ENCODE data around the gene LAP3. TPM values are rescaled to one million over a fixed set of nuclear protein-coding genes. Genes with fewer than 3 reads are reported as not detected.

LAP3 gene
- total RNA-seq, 1 donor from 2014 or later, result 97.5 TPM

DNA sequence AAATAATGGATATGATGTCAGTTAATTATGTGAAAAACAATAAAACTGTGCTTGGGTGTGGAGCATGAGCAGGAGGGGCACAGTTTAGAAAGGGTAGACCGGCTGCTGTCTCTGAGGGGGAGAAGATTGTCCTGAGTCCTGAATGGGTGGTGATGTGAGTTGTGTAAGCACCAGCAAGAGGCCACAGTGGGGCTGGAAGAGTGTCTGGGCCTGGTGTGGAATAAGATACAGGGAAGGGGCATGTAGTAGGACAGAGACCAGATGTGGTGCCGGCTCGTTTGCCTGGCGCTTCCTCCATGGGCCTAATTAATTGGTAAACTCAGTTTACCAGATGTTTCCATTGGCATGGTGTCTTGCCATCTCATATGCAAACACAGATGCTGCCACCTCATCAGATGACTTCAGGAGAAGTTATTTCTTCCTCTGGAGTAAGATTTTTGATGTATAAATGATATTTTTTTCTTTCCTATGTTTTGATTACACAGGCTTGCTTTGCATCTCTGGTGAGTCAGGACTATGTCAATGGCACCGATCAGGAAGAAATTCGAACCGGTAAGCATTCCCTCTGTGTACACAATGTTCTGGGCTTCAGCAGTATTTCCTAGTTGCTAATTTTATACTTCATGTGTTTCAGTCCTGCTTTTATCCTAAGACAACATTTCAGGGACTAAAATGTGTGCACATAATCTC lies 42.6 kb downstream of the LAP3 start:
- DNase-seq, result no peak

DNA sequence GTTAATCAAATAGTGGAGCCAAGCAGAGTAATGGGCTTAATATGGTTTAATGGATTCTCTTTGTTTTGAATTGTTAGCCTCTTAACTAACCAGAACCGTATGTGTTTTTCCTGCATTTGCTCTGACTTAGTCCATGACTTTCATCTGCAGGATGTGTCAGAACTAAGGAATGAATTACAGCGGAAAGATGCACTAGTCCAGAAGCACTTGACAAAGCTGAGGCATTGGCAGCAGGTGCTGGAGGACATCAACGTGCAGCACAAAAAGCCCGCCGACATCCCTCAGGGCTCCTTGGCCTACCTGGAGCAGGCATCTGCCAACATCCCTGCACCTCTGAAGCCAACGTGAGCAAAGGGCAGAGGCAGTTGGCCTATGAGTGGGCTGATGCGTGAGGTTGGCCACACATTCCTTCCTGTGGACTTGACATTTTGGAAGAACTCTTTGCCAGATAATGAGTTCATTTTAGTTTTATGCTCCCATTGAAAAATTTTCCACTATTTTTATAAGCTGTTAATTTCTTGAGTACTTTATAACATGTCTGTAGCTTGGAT lies 46.5 kb downstream of the LAP3 start:
- no peak for DNase-seq

DNA sequence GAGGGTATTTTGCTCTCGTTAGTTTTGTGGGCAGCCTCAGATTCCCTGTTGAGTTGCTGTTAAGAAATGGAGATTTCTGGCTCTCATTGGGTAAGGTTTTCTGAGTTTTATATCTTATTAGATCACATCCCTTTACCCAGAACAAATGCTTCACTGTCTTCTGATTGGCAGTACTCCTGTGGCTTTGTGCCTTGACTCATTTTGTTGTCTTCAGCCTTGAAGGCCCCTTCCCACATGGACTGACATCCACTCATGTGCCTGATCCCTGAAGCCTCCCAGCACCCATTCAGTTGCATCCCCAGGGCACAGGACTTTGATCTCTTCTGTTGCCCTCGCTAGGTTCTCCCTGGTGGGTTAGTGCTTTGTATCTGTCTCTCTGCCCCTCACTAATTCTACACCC lies 47.8 kb downstream of the LAP3 start:
- no peak for DNase-seq

DNA sequence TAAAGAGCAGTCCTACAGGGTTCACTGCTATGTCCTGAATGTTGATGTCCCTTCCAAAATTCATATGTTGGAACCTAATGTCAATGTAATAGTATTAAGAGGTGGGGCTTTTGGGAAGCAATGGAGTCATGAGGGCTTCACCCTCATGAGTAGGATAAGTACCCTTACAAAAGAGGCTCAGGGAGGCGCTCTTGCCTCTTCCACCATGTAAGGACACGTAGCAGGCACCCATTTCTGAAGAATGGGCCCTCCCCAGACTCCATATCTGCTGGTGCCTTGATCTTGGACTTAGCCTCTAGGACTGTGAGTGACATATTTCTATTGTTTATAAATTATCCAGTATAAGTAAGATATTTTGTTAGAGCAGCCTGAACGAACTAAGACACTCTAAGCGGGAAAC lies 53.2 kb downstream of the LAP3 start:
- no peak for DNase-seq

- DNase-seq, result no peak
Measured at GRCh38 chr4:17633600-17633999, 56.6 kb downstream of the LAP3 start.

DNA sequence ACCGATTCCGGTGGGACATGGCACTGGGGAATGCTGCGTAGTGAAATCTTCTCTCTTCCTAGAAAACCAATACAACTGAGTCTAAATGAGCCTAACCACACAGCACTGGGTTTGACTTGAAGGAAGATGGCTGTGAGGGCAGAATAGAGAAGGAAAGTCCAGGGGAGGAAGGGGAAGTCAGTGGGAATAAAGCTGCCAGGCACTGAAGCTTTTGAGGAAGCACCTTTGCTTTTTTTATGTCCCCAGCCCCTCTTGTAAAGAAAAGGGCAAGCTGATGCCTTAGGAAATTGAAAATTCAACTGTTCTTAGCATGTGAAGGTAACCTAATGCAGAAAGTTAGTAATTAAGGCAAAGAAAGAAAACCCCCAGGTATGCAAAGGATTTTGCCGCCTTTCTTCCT lies 58.1 kb downstream of the LAP3 start:
- no peak for DNase-seq

DNA sequence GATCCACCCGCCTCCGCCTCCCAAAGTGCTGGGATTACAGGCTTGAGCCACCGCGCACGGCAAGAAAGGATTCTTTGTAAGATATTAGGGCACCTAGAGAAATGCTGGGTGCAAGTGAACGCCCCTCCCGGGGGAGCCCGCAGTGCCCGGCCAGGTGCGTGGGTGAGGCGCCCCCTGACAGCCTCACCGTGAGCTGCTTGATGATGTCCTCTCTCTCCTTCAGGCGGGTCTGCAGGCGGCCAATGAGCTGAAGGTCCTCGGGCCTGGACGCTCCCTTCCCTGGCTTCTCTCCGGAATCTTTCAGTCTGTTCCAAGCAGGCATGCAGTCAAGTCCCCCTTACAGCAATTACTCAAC lies 59.3 kb downstream of the LAP3 start:
- no peak for DNase-seq

GRCh38 chr4:17636696-17637622 lies 60.0 kb downstream of the LAP3 start:
- peak; percentile 87 for DNase-seq

GRCh38 chr4:17639136-17639535 lies 62.1 kb downstream of the LAP3 start:
- DNase-seq, result no peak

DNA sequence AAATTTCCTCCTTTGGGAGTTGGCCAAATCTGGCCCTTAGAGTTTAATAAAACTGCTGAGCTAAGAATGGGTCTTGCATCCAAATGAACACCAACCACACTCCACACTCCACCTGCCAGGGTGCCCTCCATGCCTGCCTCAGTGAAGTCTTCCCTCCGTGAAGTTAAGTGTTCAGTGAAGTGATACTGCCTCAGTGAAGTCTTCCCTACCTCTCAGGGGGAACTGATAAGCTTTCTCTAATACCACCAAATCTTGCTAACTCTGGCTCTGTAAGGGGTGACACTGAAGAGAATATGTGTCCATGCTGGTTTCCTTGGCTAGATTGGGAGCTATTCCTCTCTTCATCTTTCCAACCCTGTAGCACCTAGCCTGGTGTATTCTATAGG lies 65.4 kb downstream of the LAP3 start:
- DNase-seq, result no peak

DNA sequence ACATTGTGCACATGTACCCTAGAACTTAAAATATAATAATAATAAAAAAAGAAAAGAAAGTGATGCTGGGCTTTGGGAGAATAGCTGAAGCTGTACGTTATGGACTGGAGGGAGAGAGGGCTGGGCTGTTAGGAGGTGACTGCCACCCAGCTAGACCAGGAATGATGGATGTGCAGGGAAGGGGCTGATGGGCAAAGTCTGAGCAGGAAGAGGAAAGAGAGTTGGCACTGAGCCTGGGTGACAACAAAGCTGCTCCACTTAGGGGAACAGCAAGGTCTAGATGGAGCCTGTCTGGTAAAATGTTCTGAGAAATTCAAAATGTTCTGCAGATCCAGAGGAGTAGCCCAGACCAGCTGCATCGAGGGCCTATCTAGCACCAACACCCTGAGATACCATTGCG lies 69.7 kb downstream of the LAP3 start:
- DNase-seq, result no peak

DNA sequence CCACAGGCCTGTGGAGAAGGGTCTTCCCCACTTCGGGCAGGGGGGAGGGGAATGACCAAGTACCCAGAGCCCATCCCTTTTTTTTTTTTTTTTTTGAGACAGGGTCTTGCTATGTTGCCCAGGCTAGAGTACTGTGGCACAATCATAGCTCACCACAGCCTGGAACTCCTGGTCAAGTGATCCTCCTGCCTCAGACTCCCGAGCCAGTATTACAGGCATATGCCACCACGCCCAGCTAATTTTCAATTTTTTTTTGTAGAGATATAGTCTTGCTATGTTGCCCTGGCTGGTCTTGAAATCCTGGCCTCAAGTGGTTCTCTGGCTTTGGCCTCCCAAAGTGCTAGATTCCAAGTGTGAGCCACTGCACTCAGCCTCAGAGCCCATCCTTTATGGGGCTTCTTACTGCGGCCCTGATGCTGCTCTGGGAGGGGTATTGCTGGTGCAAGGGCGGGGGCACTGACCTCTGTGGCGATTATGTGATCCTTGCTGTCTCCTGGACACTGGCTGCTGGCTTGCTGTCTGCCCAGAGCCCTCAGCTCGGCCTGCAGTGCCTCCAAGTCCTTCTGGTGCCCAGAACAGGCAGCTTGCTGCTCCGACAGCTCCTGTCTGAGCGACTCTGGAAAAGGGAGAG lies 70.3 kb downstream of the LAP3 start:
- no peak for DNase-seq

GRCh38 chr4:17647927-17648326 lies 70.9 kb downstream of the LAP3 start:
- DNase-seq, result no peak

DNA sequence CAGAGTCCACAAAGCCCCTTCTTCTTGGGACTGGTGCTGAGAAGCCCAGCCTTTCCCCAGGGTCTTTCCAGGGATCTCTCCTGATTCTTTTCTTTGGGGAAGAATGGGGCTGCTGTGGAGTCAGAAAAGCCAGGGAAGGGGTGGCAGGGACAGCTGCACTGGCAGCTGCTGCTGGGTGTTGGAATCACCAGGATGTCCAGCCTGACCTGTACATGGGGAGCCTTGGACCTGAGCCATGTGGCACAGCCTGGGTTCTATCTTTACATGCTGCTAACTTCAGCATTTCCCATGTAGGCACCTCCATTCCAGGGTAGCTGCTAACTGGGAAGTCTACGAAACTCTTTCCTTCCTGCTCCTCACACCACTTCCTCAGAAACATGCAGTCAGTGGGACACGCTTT lies 73.4 kb downstream of the LAP3 start:
- DNase-seq, result peak; percentile 36

GRCh38 chr4:17654701-17655100 lies 77.7 kb downstream of the LAP3 start:
- DNase-seq, result no peak

DNA sequence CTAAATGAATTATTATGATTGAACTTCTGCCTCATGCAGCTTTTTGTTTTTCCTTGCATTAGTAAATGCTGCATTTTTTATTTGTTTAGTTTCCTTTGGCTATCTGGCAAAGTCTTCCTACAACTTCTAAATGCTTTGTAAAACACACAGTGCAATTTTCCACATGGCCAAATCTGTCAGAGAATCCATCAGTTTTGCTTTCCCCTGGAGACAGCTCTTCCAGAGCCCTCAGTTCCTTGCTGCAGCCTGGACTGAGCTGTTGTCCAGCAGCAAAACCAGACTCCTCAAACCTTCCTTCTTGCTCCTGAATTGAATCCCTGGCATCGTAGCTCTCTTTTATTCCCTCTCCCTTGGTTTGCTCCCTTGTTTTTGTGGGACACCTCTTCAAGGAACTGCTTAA lies 80.1 kb downstream of the LAP3 start:
- no peak for DNase-seq

Other genes with a start within 250 kb of the LAP3 start
- 49.9 TPM for gene QDPR, start 65.1 kb upstream of the LAP3 start, total RNA-seq
- gene CLRN2, start 62.0 kb upstream of the LAP3 start, total RNA-seq, result not detected
- 15.4 TPM for gene MED28, start 37.4 kb downstream of the LAP3 start, total RNA-seq
- 8.0 TPM for gene FAM184B, start 204.4 kb downstream of the LAP3 start, total RNA-seq
- gene DCAF16, start 233.6 kb downstream of the LAP3 start, total RNA-seq, result 26.5 TPM
- gene NCAPG, start 233.8 kb downstream of the LAP3 start, total RNA-seq, result 15.6 TPM